A549 (cell line): ENCODE results near the gene LRTM2. TPM values are rescaled to one million over a fixed set of nuclear protein-coding genes. Genes with fewer than 3 reads are reported as not detected.

ENCODE experiments used
- ATAC-seq, 2 experiments: fragments of 200-7000 bp in 1 of 2; fragments of >200 bp in 1 of 2; cut with Nextera tagmentation in 1 of 2; cut with Tn5 transposase in 1 of 2; 3 replicates each; pipeline versions ENCODE4 v1.8.0 to v1.9.1; 2018 to 2020; ENCODE audit warnings: mild to moderate bottlenecking in 1 of 2, moderate library complexity in 1 of 2
- CTCF ChIA-PET: fragments of 300-600 bp; sonication (Branson Sonifier 250); formaldehyde crosslinking; extraction: SDS; loops from one replicate; lab custom pipeline; 2021; ENCODE audit warnings: antibody characterized with exemption, inconsistent platforms; lab: Yijun Ruan, JAX
- POLR2A ChIA-PET: fragments of 350-600 bp; formaldehyde crosslinking; extraction: SDS; loops from one replicate; lab custom pipeline; 2021; ENCODE audit warnings: antibody characterized with exemption, inconsistent platforms; lab: Yijun Ruan, JAX
- DNase-seq, 2 experiments: peaks; one replicate each; pipeline versions ENCODE4 v3.0.0 to v3.0.0-alpha.2; 2011 to 2016; ENCODE audit warnings: low read depth in 1 of 2, low spot score in 1 of 2
- FAIRE-seq: peaks from 2 replicates; lab custom pipeline; 2011; peaks lifted over from hg19 to GRCh38; lab: Jason Lieb, UNC
- H3K27ac ChIP-seq, 2 experiments: fragments of >200 bp; sonication (Bioruptor Twin); formaldehyde crosslinking; 3 replicates each; pipeline ENCODE4 v1.5.1; 2016 to 2017
- H3K4me1 ChIP-seq: fragments of >200 bp; sonication (Bioruptor Twin); formaldehyde crosslinking; 3 replicates; pipeline ENCODE4 v1.6.1; 2016
- H3K4me2 ChIP-seq: fragments of >200 bp; sonication (Bioruptor Twin); formaldehyde crosslinking; 3 replicates; pipeline ENCODE4 v1.6.1; 2016
- H3K4me3 ChIP-seq: fragments of >200 bp; sonication (Bioruptor Twin); formaldehyde crosslinking; 3 replicates; pipeline ENCODE4 v1.5.1; 2016
- H3K9me3 ChIP-seq: fragments of >200 bp; sonication (Bioruptor Twin); formaldehyde crosslinking; 3 replicates; pipeline ENCODE4 v1.6.1; 2016
- ATOH8 ChIP-seq: fragments of 250-450 bp; sonication (Bioruptor Pico); IDR thresholded peaks from 2 replicates; pipeline ENCODE4 v1.5.0; 2020; ENCODE audit warnings: low read depth, mild to moderate bottlenecking, moderate library complexity
- BHLHE40 ChIP-seq: IDR thresholded peaks from 2 replicates; pipeline ENCODE4 v1.6.1; 2012; ENCODE audit warnings: low read depth, low read length, inconsistent platforms
- CTCF ChIP-seq: fragments of >200 bp; sonication (Bioruptor Twin); formaldehyde crosslinking; IDR thresholded peaks from 3 replicates; pipeline ENCODE4 v1.5.1; 2016
- EHF ChIP-seq: fragments of 250-450 bp; sonication (Bioruptor Pico); IDR thresholded peaks from 2 replicates; pipeline ENCODE4 v1.5.0; 2020; ENCODE audit warnings: mild to moderate bottlenecking
- EHMT2 ChIP-seq: fragments of 200-600 bp; sonication (generic); IDR thresholded peaks from 2 replicates; pipeline ENCODE4 v1.6.1; 2016; ENCODE audit warnings: antibody characterized with exemption, low read depth, mild to moderate bottlenecking, moderate library complexity
- EP300 ChIP-seq, 2 experiments: fragments of >200 bp; sonication (Bioruptor Twin); formaldehyde crosslinking; IDR thresholded peaks; 2 replicates in 1 of 2; 3 replicates in 1 of 2; pipeline ENCODE4 v1.6.1; 2016 to 2017
- FOSL2 ChIP-seq, 2 experiments: fragments of 450-650 bp in 1 of 2; fragments of >200 bp in 1 of 2; sonication (Bioruptor Twin) in 1 of 2; formaldehyde crosslinking; IDR thresholded peaks; 2 replicates each; pipeline versions ENCODE4 v1.5.0 to v1.6.1; 2016 to 2020; ENCODE audit warnings: mild to moderate bottlenecking in 1 of 2, moderate library complexity in 1 of 2
- HMGXB4 ChIP-seq: fragments of 250-450 bp; sonication (Bioruptor Pico); IDR thresholded peaks from 2 replicates; pipeline ENCODE4 v1.5.0; 2021; ENCODE audit warnings: mild to moderate bottlenecking, moderate library complexity, borderline replicate concordance
- HOXB5 ChIP-seq: fragments of 250-450 bp; sonication (Bioruptor Pico); IDR thresholded peaks from 2 replicates; pipeline ENCODE4 v1.5.0; 2020; ENCODE audit warnings: mild to moderate bottlenecking, moderate library complexity
- KDM1A ChIP-seq: fragments of 200-600 bp; sonication (generic); IDR thresholded peaks from 2 replicates; pipeline ENCODE4 v1.6.1; 2016; ENCODE audit warnings: low read depth, mild to moderate bottlenecking
- NFE2L2 ChIP-seq: fragments of 150-350 bp; conservative IDR thresholded peaks from 2 replicates; pipeline ENCODE4 v1.6.1; 2014; ENCODE audit warnings: low read length
- PBX3 ChIP-seq: IDR thresholded peaks from 2 replicates; pipeline ENCODE4 v1.6.1; 2012
- RARB ChIP-seq: fragments of 250-450 bp; sonication (Bioruptor Pico); IDR thresholded peaks from 2 replicates; pipeline ENCODE4 v1.8.0; 2021; ENCODE audit warnings: mild to moderate bottlenecking, moderate library complexity
- SREBF2 ChIP-seq: fragments of 450-650 bp; IDR thresholded peaks from 2 replicates; pipeline ENCODE4 v1.6.1; 2014; ENCODE audit warnings: mild to moderate bottlenecking, moderate library complexity
- USF2 ChIP-seq: fragments of 450-650 bp; IDR thresholded peaks from 2 replicates; pipeline ENCODE4 v1.6.1; 2014; ENCODE audit warnings: antibody characterized with exemption
- ZFP36 ChIP-seq: fragments of 450-650 bp; IDR thresholded peaks from 2 replicates; pipeline ENCODE4 v1.6.1; 2014; ENCODE audit warnings: borderline replicate concordance; ENCODE audit not compliant: partially characterized antibody
- ZNF302 ChIP-seq: fragments of 250-450 bp; sonication (Bioruptor Pico); IDR thresholded peaks from 2 replicates; pipeline ENCODE4 v1.9.0; 2021; ENCODE audit warnings: inconsistent platforms, mild to moderate bottlenecking, moderate library complexity
- WGBS: methylation state at CpG from one replicate; pipeline ENCODE4 v1.1.6; 2017; ENCODE audit errors: missing lambda C conversion rate; 5-methylcytosine and 5-hydroxymethylcytosine counted together
- polyA plus RNA-seq, 4 experiments: library from polyadenylated mRNA; depleted of rRNA in 3 of 4; stranded (reverse); fragments of >200 nt; fragmentation: RNase III in 1 of 4; extraction: RNeasy Plus Mini Kit Qiagen cat#74134 plus additional on column Dnase treatment in 1 of 4; gene quantifications; 2 replicates in 3 of 4; 3 replicates in 1 of 4; pipeline ENCODE4 v1.2.3, GENCODE V29; 2011 to 2017

LRTM2 gene
- polyA plus RNA-seq, 2 of the 4 experiments (the other 2 are of a cell fraction): not detected

GRCh38 chr12:1808798-1809480, 11.4 kb upstream of the LRTM2 start:
- no peak for FAIRE-seq
- TF ChIP-seq RARB (no peak), CTCF (no peak), EHMT2 (no peak), ZNF302 (CRISPR knock-in tag) (no peak)
- Histone ChIP-seq H3K27ac (no peak overlapping the region), H3K9me3 (no peaks in the 10 kb centered on the region), H3K4me2 (no peak overlapping the region), H3K4me3 (no peak overlapping the region), H3K4me1 (0 out of 3 replicates have a peak, but pooled peaks cover 8% of the 10 kb centered on the region)
- no peak for ATAC-seq
- 79% methylated on average over 22 of the region's 22 CpGs for WGBS
- ChIA-PET CTCF (interaction anchor here (1.2 to 3.6 kb wide), 2 partner anchors 131 to 482 kb away, joined by 3 to 15 read pairs; no protein-coding TSS in a partner anchor), POLR2A (no interaction called here)
- no peak for DNase-seq

GRCh38 chr12:1809591-1810190, 10.7 kb upstream of the LRTM2 start:
- ChIA-PET CTCF (interaction anchor here (3.6 to 4.5 kb wide), 2 partner anchors 130 kb away, joined by 15 to 17 read pairs; no protein-coding TSS in a partner anchor), POLR2A (no interaction called here)
- ATAC-seq (no peak), DNase-seq (no peak), FAIRE-seq (no peak)
- Histone ChIP-seq H3K4me2 (no peak overlapping the region), H3K4me1 (0 out of 3 replicates have a peak, but pooled peaks cover 6% of the 10 kb centered on the region), H3K27ac (no peak overlapping the region), H3K9me3 (no peaks in the 10 kb centered on the region), H3K4me3 (no peak overlapping the region)
- TF ChIP-seq FOSL2 (IDR thresholded peaks at IDR 0.05): no peak
- no peak for TF ChIP-seq FOSL2 (CRISPR knock-in tag; IDR thresholded peaks at IDR 0.05)
- TF ChIP-seq ZFP36: no peak
- TF ChIP-seq BHLHE40: no peak
- TF ChIP-seq PBX3: no peak
- no peak for TF ChIP-seq EHMT2
- no peak for TF ChIP-seq ATOH8 (CRISPR knock-in tag)
- TF ChIP-seq HMGXB4 (CRISPR knock-in tag): no peak
- no peak for TF ChIP-seq KDM1A
- TF ChIP-seq EHF (CRISPR knock-in tag): no peak
- no peak for TF ChIP-seq HOXB5
- TF ChIP-seq RARB: no peak
- no peak for TF ChIP-seq NFE2L2
- TF ChIP-seq EP300 (IDR thresholded peaks at IDR 0.05): no peak
- no peak for TF ChIP-seq SREBF2
- no peak for TF ChIP-seq USF2
- 72% methylated on average over 13 of the region's 13 CpGs for WGBS
